NB4 (cell line): ENCODE data around the gene UPB1.

Source experiments
- DNase-seq: peaks from one replicate; pipeline ENCODE4 v3.0.0; 2010; ENCODE audit warnings: low read depth
- H3K4me3 ChIP-seq: one replicate; pipeline ENCODE4 v1.5.1; 2011; ENCODE audit warnings: mild to moderate bottlenecking, low read depth, low read length, moderate library complexity
- CTCF ChIP-seq: IDR thresholded peaks from one replicate; pipeline ENCODE4 v1.5.1; 2012; ENCODE audit warnings: low read depth, low read length
- MAX ChIP-seq: IDR thresholded peaks from 2 replicates; pipeline ENCODE4 v1.6.1; 2011; ENCODE audit warnings: low read depth, low read length
- MYC ChIP-seq: IDR thresholded peaks from 2 replicates; pipeline ENCODE4 v1.6.1; 2011; ENCODE audit warnings: low read depth, low read length
- POLR2A ChIP-seq: IDR thresholded peaks from 2 replicates; pipeline ENCODE4 v1.6.1; 2011; ENCODE audit warnings: mild to moderate bottlenecking; ENCODE audit not compliant: insufficient read length; ENCODE audit errors: extremely low read depth

Gene UPB1

DNA sequence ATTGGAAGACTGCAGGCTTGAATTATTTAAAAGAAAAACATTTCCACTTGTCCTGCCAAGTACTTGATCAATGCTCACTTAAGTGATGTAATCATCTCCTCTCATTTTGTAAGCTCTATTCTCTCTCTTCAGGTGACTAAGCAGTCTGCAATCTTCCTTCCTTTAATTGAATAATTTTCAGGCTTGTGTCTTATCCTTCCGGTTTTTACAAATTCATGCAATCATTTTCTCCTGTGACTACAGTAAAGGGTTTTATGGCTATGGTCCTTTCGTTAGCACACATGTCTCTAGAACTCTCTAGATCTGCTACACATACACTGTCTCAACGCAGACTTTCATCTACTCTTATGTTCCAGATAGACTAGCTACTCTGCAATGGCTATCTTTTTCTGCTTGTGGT lies 12.6 kb upstream of the UPB1 start:
- H3K4me3 ChIP-seq: no peak overlapping the region
- TF ChIP-seq MYC: peak; percentile 31; the same call in 1 of the 2 replicates
- no peak for TF ChIP-seq CTCF
- TF ChIP-seq MAX: 0 out of 2 replicates have a peak, but pooled peaks have one; percentile 17
- no peak for TF ChIP-seq POLR2A
- DNase-seq: peak; percentile 84

DNA sequence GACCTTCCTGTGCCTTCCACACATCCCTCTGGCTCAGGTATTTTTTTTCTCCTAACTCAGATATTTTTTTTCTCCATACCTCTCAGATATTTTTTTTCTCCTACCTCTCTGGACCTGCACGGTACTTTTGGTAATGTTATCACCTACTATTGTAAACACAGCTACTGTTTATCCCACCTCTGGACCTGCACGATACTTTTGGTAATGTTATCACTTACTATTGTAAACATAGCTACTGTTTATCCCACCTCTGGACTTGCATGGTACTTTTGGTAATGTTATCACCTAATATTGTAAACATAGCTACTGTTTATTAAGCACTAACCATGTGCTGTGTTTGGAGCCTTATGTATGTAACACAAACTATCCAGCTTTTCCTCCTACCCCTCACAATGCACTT lies 12.1 kb upstream of the UPB1 start:
- no peak overlapping the region for H3K4me3 ChIP-seq
- no peak for DNase-seq
- no peak for TF ChIP-seq MAX
- TF ChIP-seq MYC: no peak
- TF ChIP-seq POLR2A: no peak
- TF ChIP-seq CTCF: no peak

- H3K4me3 ChIP-seq: no peak overlapping the region
- DNase-seq: no peak
- TF ChIP-seq CTCF: no peak
- TF ChIP-seq MYC: no peak
- TF ChIP-seq MAX: no peak
- TF ChIP-seq POLR2A: no peak
These were observed 11.1 kb upstream of the UPB1 start for GRCh38 chr22:24483976-24484545.

DNA sequence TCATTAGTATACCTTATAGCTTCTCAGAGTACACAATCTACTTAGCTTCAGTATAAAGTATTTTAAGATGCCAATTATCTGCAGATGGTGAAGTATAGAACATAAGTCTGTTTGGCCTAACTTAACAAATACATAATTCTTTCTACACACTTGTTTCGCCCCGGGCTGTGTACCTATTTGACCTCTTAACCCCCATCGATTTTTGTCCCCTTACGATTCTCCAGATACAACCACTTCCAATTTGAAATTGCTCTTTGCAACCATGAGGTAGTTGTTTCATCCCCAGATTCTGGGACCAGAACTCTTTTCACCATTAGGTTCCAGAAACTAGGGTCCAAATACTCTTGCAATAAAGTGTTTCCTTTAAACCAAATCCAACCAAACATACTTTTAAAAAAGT lies 10.0 kb upstream of the UPB1 start:
- TF ChIP-seq MYC (no peak), CTCF (no peak), POLR2A (no peak), MAX (no peak)
- H3K4me3 ChIP-seq: no peak overlapping the region
- DNase-seq: no peak

DNA sequence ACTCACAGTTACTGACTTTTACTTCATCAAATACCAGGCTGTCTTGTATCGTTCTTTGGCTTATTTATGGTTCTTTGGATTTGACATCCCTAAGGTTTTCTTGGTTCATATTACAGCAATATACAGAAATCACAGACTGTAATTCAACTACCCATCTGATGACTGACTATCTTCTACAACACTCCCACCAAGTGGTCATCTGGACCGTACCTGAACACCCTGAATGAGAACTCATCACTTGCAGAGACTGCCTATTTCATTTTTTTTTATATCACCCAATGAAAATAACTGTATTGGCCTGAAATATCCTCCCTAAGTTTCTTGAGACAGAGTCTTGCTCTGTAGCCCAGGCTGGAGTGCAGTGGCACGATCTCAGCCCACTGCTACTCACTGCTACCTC lies 9.5 kb upstream of the UPB1 start:
- H3K4me3 ChIP-seq: no peak overlapping the region
- TF ChIP-seq POLR2A: no peak
- no peak for TF ChIP-seq CTCF
- no peak for TF ChIP-seq MAX
- TF ChIP-seq MYC: no peak
- DNase-seq: no peak

DNA sequence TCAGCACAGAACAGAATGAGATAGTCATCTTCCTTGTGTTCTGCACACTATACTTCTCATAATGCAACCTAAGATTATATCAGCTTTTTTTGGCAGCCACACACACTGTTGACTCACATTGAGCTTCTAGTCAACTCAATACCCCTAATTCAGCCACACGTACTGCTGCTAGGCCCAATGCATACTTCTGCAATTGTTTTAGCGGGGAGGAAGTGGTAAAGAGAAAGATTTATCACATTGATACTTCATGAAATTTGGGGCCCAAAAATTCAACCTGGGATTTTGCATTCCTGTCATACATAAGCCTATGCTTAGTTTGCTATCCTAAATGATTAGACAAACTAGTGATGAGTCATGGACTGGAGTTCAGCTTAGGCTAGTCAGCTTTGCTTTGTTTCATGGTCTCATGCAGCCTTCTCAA lies 8.6 kb upstream of the UPB1 start:
- peak; percentile 71 for DNase-seq
- TF ChIP-seq MYC: no peak
- TF ChIP-seq MAX: no peak
- no peak for TF ChIP-seq CTCF
- TF ChIP-seq POLR2A: no peak
- no peak overlapping the region for H3K4me3 ChIP-seq
